Hypothalamus (tissue), 51 donors: ENCODE measurements around the gene ENPP3.

Experiments
- DNase-seq, 51 donors: peaks; one replicate each; lab custom pipeline; 2025; lab: John Stamatoyannopoulos, UW

Gene ENPP3

GRCh38 chr6:131792091-131792496, 155.0 kb downstream of the ENPP3 start:
- DNase-seq, result no peak

- no peak for DNase-seq
Observed at GRCh38 chr6:131795366-131795765, 158.3 kb downstream of the ENPP3 start.
